ENCODE measurements around the gene C1S.

Gene C1S

DNA sequence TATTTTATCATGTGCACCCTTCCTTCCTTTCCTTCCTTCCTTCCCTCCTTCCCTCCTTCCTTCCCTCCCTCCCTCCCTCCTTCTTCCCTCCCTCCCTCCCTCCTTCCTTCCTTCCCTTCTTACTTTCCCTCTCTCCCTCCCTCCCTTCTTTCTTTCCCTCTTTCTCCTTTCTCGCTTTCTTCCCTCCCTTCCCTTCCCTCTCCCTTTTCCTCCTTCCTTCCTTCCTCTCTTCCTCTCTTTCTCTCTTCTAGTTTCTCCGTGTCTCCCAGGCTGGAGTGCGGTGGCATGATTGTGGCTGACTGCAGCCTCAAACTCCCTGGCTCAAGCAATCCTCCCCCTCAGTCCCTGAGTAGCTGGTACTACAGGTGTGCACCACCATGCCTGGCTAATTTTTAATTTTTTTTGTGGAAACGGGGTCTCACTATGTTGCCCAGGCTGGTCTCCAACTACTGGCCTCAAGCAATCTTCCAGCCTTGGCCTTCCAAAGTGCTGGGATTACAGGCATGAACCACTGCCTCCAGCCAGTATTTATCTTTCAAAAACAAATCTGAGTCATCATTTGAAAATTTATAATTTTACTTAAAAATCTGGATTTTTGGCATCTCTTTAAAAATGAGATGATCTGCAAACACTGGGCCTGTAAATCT is 40.7 kb downstream of the C1S start:
- no peak for TF ChIP-seq CTCF (conservative IDR thresholded peaks at IDR 0.05; ENCODE audit: low read depth, low read length)
- no peak overlapping the region for H3K27ac ChIP-seq
- no peak overlapping the region for H3K9ac ChIP-seq
- H3K27me3 ChIP-seq (ENCODE audit: insufficient read depth, low read depth), result no peaks in the 10 kb centered on the region
- H3K36me3 ChIP-seq (ENCODE audit: insufficient read depth), result no peaks in the 10 kb centered on the region
- H2AFZ ChIP-seq (ENCODE audit: low read depth), result no peak overlapping the region
- no peak overlapping the region for H3K4me3 ChIP-seq (IDR thresholded peaks at IDR 0.05; ENCODE audit: insufficient read depth, low read depth, low read length)
- no peaks in the 10 kb centered on the region for H3K4me1 ChIP-seq (ENCODE audit: low read depth, poor library complexity, severe bottlenecking)
- no peak overlapping the region for H3K4me2 ChIP-seq
- no peaks in the 10 kb centered on the region for H4K20me1 ChIP-seq (ENCODE audit: insufficient read depth)
- no peaks in the 10 kb centered on the region for H3K79me2 ChIP-seq (ENCODE audit: insufficient read depth, low read depth)

DNA sequence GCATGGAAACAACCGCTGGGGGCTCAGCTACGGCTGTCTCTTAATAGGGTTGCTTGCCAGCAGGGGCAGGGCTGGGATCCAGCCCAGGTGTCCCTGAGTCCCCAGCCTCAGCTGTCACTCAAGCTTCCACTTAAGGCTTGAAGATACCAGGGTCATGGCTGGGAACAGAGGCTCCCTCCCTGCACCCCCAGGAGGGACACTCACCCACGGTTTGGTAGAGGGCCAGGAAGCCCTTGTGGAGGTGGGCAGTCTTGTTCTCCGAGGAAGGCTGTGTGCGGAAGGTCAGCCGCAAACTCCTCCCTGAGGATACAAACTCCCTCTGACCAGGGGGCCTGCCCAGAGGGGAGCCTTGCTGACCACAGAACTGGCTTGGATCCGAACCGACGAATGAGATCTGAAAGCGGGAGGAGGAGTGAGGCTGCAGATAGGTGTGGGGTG is 41.2 kb downstream of the C1S start:
- H3K9ac ChIP-seq, result no peak overlapping the region
- no peaks in the 10 kb centered on the region for H4K20me1 ChIP-seq (ENCODE audit: insufficient read depth)
- H3K27ac ChIP-seq, result no peak overlapping the region
- no peak overlapping the region for H2AFZ ChIP-seq (ENCODE audit: low read depth)
- peaks cover under 1% of the 10 kb centered on the region for H3K4me1 ChIP-seq (ENCODE audit: low read depth, poor library complexity, severe bottlenecking)
- H3K79me2 ChIP-seq (ENCODE audit: insufficient read depth, low read depth), result no peaks in the 10 kb centered on the region
- H3K27me3 ChIP-seq (ENCODE audit: insufficient read depth, low read depth), result no peaks in the 10 kb centered on the region
- H3K4me3 ChIP-seq (IDR thresholded peaks at IDR 0.05; ENCODE audit: insufficient read depth, low read depth, low read length), result no peak overlapping the region
- no peak for TF ChIP-seq CTCF (conservative IDR thresholded peaks at IDR 0.05; ENCODE audit: low read depth, low read length)
- no peaks in the 10 kb centered on the region for H3K36me3 ChIP-seq (ENCODE audit: insufficient read depth)
- no peak overlapping the region for H3K4me2 ChIP-seq

GRCh38 chr12:7102582-7102981 is 42.1 kb downstream of the C1S start:
- TF ChIP-seq CTCF (conservative IDR thresholded peaks at IDR 0.05; ENCODE audit: low read depth, low read length), result no peak
- Histone ChIP-seq H3K4me3 (IDR thresholded peaks at IDR 0.05; ENCODE audit: insufficient read depth, low read depth, low read length) (no peak overlapping the region), H3K9ac (no peak overlapping the region), H2AFZ (ENCODE audit: low read depth) (no peak overlapping the region), H4K20me1 (ENCODE audit: insufficient read depth) (no peaks in the 10 kb centered on the region), H3K4me1 (ENCODE audit: low read depth, poor library complexity, severe bottlenecking) (peaks cover 6% of the 10 kb centered on the region), H3K79me2 (ENCODE audit: insufficient read depth, low read depth) (0 out of 2 replicates have a peak, but pooled peaks cover 4% of the 10 kb centered on the region), H3K4me2 (no peak overlapping the region), H3K36me3 (ENCODE audit: insufficient read depth) (no peaks in the 10 kb centered on the region), H3K27me3 (ENCODE audit: insufficient read depth, low read depth) (no peaks in the 10 kb centered on the region), H3K27ac (no peak overlapping the region)

GRCh38 chr12:7103837-7104584 is 43.5 kb downstream of the C1S start:
- no peak for TF ChIP-seq CTCF (conservative IDR thresholded peaks at IDR 0.05; ENCODE audit: low read depth, low read length)
- H3K79me2 ChIP-seq (ENCODE audit: insufficient read depth, low read depth), result 0 out of 2 replicates have a peak, but pooled peaks cover 4% of the 10 kb centered on the region
- H3K27ac ChIP-seq, result no peak overlapping the region
- H3K9ac ChIP-seq, result no peak overlapping the region
- H2AFZ ChIP-seq (ENCODE audit: low read depth), result no peak overlapping the region
- H4K20me1 ChIP-seq (ENCODE audit: insufficient read depth), result no peaks in the 10 kb centered on the region
- no peaks in the 10 kb centered on the region for H3K36me3 ChIP-seq (ENCODE audit: insufficient read depth)
- peaks cover 6% of the 10 kb centered on the region for H3K4me1 ChIP-seq (ENCODE audit: low read depth, poor library complexity, severe bottlenecking)
- no peaks in the 10 kb centered on the region for H3K27me3 ChIP-seq (ENCODE audit: insufficient read depth, low read depth)
- H3K4me3 ChIP-seq (IDR thresholded peaks at IDR 0.05; ENCODE audit: insufficient read depth, low read depth, low read length), result no peak overlapping the region
- no peak overlapping the region for H3K4me2 ChIP-seq

Measured in KMS-11 (cell line).